Measurements from ENCODE around the gene BATF2. TPM values are rescaled to one million over a fixed set of nuclear protein-coding genes. Genes with fewer than 3 reads are reported as not detected.

The BATF2 gene
- polyA plus RNA-seq, 1 of the 3 experiments (the other 2 are of a cell fraction): 0.20 TPM

- no peak for TF ChIP-seq GABPA (IDR thresholded peaks at IDR 0.05; ENCODE audit: low read depth)
- no peak for TF ChIP-seq IRF3 (IDR thresholded peaks at IDR 0.05; ENCODE audit: low read depth, low read length)
- no peak for TF ChIP-seq NFIC (IDR thresholded peaks at IDR 0.05; ENCODE audit: borderline replicate concordance)
- no peak for TF ChIP-seq ZBTB33 (IDR thresholded peaks at IDR 0.05; ENCODE audit: borderline replicate concordance, low read depth)
- no peak for TF ChIP-seq MXI1 (IDR thresholded peaks at IDR 0.05; ENCODE audit: low read depth, low read length)
- TF ChIP-seq NRF1 (IDR thresholded peaks at IDR 0.05; ENCODE audit: low read depth, low read length): no peak
- no peak for TF ChIP-seq EZH2phosphoT487 (IDR thresholded peaks at IDR 0.05; ENCODE audit: borderline replicate concordance, low read depth)
- no peak for TF ChIP-seq CTCF (IDR thresholded peaks at IDR 0.05)
- TF ChIP-seq RAD21 (IDR thresholded peaks at IDR 0.05; ENCODE audit: low read length): no peak
- no peak for TF ChIP-seq USF1 (IDR thresholded peaks at IDR 0.05; ENCODE audit: borderline replicate concordance, low read depth)
- 92% methylated on average over 4 of the region's 7 CpGs for WGBS (ENCODE audit: low lambda C conversion rate)
- Histone ChIP-seq H3K4me2 (no peak overlapping the region), H2AFZ (ENCODE audit: low read depth) (no peak overlapping the region), H3K4me1 (ENCODE audit: control insufficient read depth in 1 of 2, insufficient read depth in 2 of 2, low read depth in 1 of 2, low read length in 1 of 2) (peaks cover 3 to 7% of the 10 kb centered on the region in 2 experiments; a peak in 2 of 4 replicates), H3K9ac (no peak overlapping the region), H3K27ac (ENCODE audit: low read depth in 2 of 2, low read length in 1 of 2) (no peak overlapping the region), H3K4me3 (ENCODE audit: low read depth in 2 of 2, low read length in 1 of 2) (no peak overlapping the region), H3K9me3 (no peaks in the 10 kb centered on the region), H3K27me3 (ENCODE audit: insufficient read depth) (no peaks in the 10 kb centered on the region), H3K9me2 (no peaks in the 10 kb centered on the region), H3K79me2 (ENCODE audit: insufficient read depth) (peaks cover 30% of the 10 kb centered on the region), H4K20me1 (ENCODE audit: insufficient read depth) (no peaks in the 10 kb centered on the region), H3K36me3 (replicated peaks in 1 of 2; ENCODE audit: control insufficient read depth in 1 of 2, insufficient read depth in 2 of 2, low read length in 1 of 2) (peaks cover 8 to 13% of the 10 kb centered on the region in 2 experiments), H3F3A (replicated peaks; ENCODE audit: insufficient read depth) (no peaks in the 10 kb centered on the region)
- POLR2A ChIA-PET: no interaction called here
- CTCF ChIA-PET: interaction anchor here (0.8 to 2.5 kb wide), 2 partner anchors 32 to 152 kb away, joined by 3 to 10 read pairs; partner anchors contain the start of gene ARL2
- no peak for DNase-seq
Observed at GRCh38 chr11:65045728-65046127, 49.0 kb upstream of the BATF2 start.

GRCh38 chr11:65045061-65045460 is 48.3 kb upstream of the BATF2 start:
- CTCF ChIA-PET: interaction anchor here (0.8 to 2.5 kb wide), 2 partner anchors 31 to 151 kb away, joined by 3 to 10 read pairs; partner anchors contain the start of gene ARL2
- 100% methylated on average over 1 of the region's 5 CpGs for WGBS (ENCODE audit: low lambda C conversion rate)
- POLR2A ChIA-PET: no interaction called here
- no peak overlapping the region for H2AFZ ChIP-seq (ENCODE audit: low read depth)
- peaks cover 8 to 13% of the 10 kb centered on the region in 2 experiments for H3K36me3 ChIP-seq (replicated peaks in 1 of 2; ENCODE audit: control insufficient read depth in 1 of 2, insufficient read depth in 2 of 2, low read length in 1 of 2)
- peaks cover 6% of the 10 kb centered on the region for H3F3A ChIP-seq (replicated peaks; ENCODE audit: insufficient read depth)
- no peak for DNase-seq
- TF ChIP-seq FOSL2 (IDR thresholded peaks at IDR 0.05; ENCODE audit: borderline replicate concordance, low read depth) (no peak), TEAD4 (IDR thresholded peaks at IDR 0.05; ENCODE audit: borderline replicate concordance, insufficient read depth) (no peak), MEF2A (IDR thresholded peaks at IDR 0.05; ENCODE audit: borderline replicate concordance, low read depth) (no peak)
- H3K27me3 ChIP-seq (ENCODE audit: insufficient read depth): no peaks in the 10 kb centered on the region
- H4K20me1 ChIP-seq (ENCODE audit: insufficient read depth): no peaks in the 10 kb centered on the region
- no peaks in the 10 kb centered on the region for H3K9me3 ChIP-seq
- no peak overlapping the region for H3K4me3 ChIP-seq (ENCODE audit: low read depth in 2 of 2, low read length in 1 of 2)
- peaks cover 5 to 7% of the 10 kb centered on the region in 2 experiments; a peak in 2 of 4 replicates for H3K4me1 ChIP-seq (ENCODE audit: control insufficient read depth in 1 of 2, insufficient read depth in 2 of 2, low read depth in 1 of 2, low read length in 1 of 2)
- H3K4me2 ChIP-seq: no peak overlapping the region
- no peak overlapping the region for H3K27ac ChIP-seq (ENCODE audit: low read depth in 2 of 2, low read length in 1 of 2)
- H3K79me2 ChIP-seq (ENCODE audit: insufficient read depth): peaks cover 30% of the 10 kb centered on the region
- H3K9me2 ChIP-seq: no peaks in the 10 kb centered on the region
- H3K9ac ChIP-seq: no peak overlapping the region

Data from SK-N-SH (cell line).